ENCODE data around the gene FIG4. TPM values are rescaled to one million over a fixed set of nuclear protein-coding genes. Genes with fewer than 3 reads are reported as not detected.

The FIG4 gene
- total RNA-seq, 1 donor = 23.3 TPM

DNA sequence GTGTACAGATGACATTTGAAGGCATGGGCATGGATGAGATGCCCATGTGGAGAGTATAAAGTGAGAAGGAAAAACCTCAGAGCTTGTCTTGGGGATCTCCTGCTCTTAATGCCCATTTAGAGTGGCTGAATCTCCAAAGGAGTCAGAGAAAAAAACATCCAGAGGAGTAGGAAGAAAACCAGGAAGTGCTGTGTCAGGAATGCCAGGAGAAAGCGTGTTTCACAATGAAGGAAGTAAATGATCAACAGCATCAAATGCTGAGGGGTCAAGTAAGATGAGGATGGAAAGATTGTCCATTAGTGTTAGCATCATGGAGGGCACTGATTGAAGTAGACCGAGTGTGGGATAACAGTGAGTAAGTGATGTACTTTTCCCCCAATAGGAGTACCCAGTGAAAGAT lies 56.1 kb downstream of the FIG4 start:
- TF ChIP-seq, protein P1, sequence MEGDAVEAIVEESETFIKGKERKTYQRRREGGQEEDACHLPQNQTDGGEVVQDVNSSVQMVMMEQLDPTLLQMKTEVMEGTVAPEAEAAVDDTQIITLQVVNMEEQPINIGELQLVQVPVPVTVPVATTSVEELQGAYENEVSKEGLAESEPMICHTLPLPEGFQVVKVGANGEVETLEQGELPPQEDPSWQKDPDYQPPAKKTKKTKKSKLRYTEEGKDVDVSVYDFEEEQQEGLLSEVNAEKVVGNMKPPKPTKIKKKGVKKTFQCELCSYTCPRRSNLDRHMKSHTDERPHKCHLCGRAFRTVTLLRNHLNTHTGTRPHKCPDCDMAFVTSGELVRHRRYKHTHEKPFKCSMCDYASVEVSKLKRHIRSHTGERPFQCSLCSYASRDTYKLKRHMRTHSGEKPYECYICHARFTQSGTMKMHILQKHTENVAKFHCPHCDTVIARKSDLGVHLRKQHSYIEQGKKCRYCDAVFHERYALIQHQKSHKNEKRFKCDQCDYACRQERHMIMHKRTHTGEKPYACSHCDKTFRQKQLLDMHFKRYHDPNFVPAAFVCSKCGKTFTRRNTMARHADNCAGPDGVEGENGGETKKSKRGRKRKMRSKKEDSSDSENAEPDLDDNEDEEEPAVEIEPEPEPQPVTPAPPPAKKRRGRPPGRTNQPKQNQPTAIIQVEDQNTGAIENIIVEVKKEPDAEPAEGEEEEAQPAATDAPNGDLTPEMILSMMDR (IDR thresholded peaks at IDR 0.05; ENCODE audit: insufficient read depth, low read depth, low read length) = no peak
- H3K4me3 ChIP-seq (ENCODE audit: low read depth, low read length) = no peak overlapping the region
- DNase-seq (ENCODE audit: low read depth) = no peak

DNA sequence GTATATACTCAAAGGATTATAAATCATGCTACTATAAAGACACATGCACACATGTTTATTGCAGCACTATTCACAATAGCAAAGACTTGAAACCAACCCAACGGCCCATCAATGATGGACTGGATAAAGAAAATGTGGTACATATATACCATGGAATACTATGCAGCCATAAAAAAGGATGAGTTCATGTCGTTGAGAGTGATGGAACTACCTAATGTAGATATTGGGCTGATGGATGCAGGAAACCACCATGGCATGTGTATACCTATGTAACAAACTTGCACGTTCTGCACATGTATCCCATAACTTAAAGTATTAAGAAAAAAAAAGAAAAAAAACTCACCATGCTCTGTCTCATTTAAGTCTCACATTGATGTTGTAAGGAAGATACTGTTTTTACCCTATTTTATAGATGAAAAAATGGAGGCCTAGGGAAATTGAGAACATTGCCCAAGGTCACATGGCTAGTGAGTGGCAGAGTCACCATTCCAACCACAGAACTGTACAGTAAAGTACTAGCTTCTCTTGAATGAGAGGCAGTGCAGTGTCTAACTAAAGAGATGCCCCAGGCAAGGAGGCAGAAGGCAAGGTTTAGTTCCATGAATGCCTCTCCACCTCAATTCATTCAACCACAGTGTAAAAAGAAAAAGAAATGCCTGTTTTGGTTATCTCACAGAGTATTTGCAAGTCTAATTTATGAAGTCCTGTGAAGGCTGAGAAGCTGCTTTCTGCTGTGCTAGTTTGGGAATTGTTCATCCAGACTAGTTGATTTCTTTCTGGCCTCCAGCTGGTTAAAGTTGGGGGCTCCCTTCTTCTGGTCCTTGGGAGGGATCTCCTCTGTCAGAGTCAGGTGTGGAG lies 68.2 kb downstream of the FIG4 start:
- no peak overlapping the region for H3K4me3 ChIP-seq (ENCODE audit: low read depth, low read length)
- TF ChIP-seq, protein P1 (IDR thresholded peaks at IDR 0.05; ENCODE audit: insufficient read depth, low read depth, low read length) = no peak
- DNase-seq (ENCODE audit: low read depth) = no peak

DNA sequence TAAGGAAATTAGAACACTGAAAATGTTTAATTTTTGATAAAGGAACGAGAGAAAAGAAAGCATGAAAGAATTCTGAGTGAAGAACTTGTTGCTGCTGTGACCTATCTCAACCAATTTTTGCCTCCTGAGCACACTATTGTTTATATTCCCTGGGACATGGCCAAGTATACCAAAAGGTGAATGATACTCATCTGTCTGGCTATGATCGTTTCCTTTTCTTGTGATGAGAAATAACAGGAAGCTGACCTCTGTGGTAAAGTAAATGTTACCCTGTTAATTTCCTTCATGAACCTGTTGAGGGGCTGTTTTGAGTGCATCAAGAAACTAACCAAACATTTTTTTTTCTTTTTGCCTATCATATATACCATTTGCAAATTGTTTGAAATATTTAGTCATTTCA lies 69.1 kb downstream of the FIG4 start:
- TF ChIP-seq, protein P1 (IDR thresholded peaks at IDR 0.05; ENCODE audit: insufficient read depth, low read depth, low read length) = no peak
- no peak for DNase-seq (ENCODE audit: low read depth)
- H3K4me3 ChIP-seq (ENCODE audit: low read depth, low read length) = no peak overlapping the region

DNA sequence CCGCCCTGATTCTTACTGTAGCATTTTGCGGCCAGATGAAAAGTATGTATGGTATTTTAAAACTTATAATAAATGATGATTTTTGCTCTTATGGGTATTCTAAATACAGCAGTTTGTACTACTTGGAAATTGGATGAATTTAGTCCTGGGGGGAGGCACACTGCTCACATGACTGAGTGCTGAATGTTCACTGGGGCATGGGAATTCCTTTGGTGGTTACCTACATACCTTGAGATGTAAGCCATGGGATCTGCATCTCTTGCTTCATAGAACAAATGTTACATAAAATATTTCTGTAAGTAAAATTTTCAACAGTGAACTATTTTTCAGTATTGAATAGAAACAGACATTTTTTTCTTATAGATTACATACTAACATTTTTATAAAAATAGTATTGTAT lies 71.1 kb downstream of the FIG4 start:
- TF ChIP-seq, protein P1 (IDR thresholded peaks at IDR 0.05; ENCODE audit: insufficient read depth, low read depth, low read length) = no peak
- no peak for DNase-seq (ENCODE audit: low read depth)
- no peak overlapping the region for H3K4me3 ChIP-seq (ENCODE audit: low read depth, low read length)

DNA sequence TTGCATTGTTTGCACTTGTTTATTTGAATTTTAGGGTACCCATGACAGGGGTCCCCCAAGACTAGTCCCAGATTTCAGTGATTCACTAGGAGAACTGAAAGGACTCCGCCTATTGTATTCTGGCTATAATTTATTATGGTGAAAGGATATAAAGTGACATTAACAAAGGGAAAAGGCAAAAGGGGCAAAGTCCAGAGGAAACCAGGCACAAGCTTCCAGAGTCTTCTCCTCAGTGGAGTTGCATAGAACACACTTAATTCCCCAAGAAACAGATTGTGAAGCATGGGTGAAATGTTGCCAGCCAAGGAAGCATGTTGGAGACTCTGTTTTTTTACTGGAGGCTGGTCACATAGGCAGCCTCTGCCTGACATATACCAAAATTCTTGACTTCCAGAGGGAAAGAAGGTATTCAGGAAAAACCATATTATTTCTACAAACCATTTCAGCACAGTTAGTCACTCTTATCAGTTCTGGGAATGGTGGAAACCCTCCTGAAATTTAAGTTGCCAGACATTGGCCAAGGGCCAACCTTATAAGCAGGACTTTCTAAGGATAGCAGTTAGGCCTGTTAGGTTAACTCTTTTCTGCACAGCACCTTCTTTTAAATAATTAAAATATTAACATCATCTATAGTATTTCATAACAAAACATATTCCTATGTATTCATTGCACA lies 71.8 kb downstream of the FIG4 start:
- no peak overlapping the region for H3K4me3 ChIP-seq (ENCODE audit: low read depth, low read length)
- peak; percentile 71 for DNase-seq (ENCODE audit: low read depth)
- TF ChIP-seq, protein P1 (IDR thresholded peaks at IDR 0.05; ENCODE audit: insufficient read depth, low read depth, low read length) = no peak

DNA sequence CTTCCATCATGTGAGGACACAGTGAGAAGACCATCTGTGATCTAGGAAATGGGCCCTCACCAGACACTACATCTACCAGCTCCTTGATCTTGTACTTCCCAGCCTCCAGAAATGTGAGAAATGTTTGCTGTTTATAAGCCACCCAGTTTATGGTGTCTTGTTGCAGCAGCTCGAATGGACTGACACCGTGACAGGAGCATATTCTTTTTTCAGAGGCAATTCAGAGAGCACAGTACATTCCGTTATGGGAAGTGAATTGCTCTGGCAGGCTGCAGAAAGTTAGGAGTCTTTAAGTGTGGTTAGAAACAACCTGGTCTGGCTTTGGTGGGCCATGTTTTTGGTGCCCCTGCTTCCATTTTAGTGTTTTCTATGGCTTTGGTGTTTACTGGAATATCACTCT lies 75.1 kb downstream of the FIG4 start:
- DNase-seq (ENCODE audit: low read depth) = no peak
- no peak overlapping the region for H3K4me3 ChIP-seq (ENCODE audit: low read depth, low read length)
- TF ChIP-seq, protein P1 (IDR thresholded peaks at IDR 0.05; ENCODE audit: insufficient read depth, low read depth, low read length) = no peak
